Stimulated activated CD8-positive, alpha-beta memory T cell treated with anti-CD3 and anti-CD28 coated beads, Interleukin-7, amount 100 ng/mL, for 4 hours (primary cell): Measurements from ENCODE around the gene UCHL5.

Source experiments
- DNase-seq, 2 donors: peaks; one replicate each; pipeline ENCODE4 v3.0.0-alpha.2; 2020; ENCODE audit warnings: low read depth in 2 of 2

UCHL5 gene

GRCh38 chr1:193059282-193060114 lies at the start of gene UCHL5, which contains the start of gene RO60:
TSS of gene UCHL5 (minus strand) at chr1:193059360. CDS start at chr1:193059260, 100 bp downstream.
TSS of gene RO60 (plus strand) at chr1:193059612. CDS start at chr1:193069055, 9,443 bp downstream.
- DNase-seq = peak; percentile 92 to 93

DNA sequence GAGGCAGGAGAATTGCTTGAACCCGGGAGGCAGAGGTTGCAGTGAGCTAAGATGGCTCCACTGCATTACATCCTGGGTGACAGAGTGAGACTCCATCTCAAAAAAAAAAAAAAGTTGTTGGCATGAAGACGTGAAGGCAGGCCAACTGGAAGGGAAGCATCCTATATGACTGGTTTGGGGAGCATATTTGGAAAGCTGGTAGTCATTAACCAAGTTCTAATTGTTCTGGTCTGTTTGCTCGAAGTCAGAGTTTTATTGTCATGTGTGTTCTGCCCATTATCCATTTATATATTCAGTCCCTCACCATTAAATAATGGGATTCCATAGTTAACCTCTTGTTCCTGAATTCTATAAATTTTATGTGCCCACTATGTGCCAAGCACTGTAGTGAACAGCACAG lies 49.3 kb upstream of the UCHL5 start:
- no peak for DNase-seq

- no peak for DNase-seq
Observed at GRCh38 chr1:193105821-193106177, 46.6 kb upstream of the UCHL5 start.

DNA sequence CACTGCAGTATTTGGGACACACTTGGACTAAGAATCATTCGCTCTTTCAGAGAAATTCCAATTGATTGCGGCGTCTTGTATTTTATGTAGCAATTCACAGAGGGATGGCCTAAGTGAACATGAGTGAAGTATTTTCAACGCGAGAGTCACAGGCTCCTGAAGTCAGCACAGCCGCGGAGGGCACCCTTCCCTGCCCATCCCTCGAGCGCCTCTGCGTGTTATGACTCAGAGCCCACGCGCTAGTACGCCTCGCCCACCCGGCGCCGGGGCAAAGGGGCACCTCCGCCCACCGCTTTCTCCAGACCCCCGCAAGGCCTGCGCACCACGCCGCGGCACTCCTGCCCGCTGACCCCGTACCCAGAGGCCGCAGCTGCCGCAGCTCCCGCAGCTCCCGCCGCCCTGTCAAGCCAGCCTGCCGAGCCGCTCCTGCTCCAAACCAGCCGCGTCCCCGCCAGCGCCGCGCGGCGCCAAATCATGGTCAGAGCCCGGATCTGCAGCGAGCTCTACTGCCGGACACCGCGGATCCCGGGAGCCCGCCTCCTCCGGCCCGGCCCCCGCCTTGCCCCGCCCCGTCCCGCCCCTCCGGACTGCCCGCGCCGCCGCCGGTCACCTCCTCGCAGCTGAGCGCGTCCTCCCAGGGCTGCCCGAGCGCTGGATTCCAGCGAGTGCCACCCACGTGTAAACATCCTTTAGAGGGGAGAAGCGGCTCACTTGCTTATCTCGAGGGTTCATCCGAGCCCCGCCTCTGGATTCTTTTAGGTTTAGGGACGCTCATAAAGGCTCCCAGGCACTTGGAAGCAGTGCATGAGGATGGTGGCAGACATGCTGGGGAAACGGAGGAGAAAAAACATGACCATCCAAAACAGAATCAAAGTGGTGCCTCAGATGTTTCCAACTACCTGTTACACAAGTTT lies 46.0 kb upstream of the UCHL5 start, which contains the start of gene GLRX2:
TSS of gene GLRX2 (minus strand) at position 508 of the 914 bp plus-strand sequence. CDS start at position 476, 32 bp downstream.
- peak; percentile 61 to 72 for DNase-seq

GRCh38 chr1:193104502-193104906 lies 45.3 kb upstream of the UCHL5 start:
- peak in 1 of 2 donors; percentile 10 for DNase-seq

- no peak for DNase-seq
Observed at GRCh38 chr1:193103759-193104501, 44.8 kb upstream of the UCHL5 start.

GRCh38 chr1:193102662-193103061 lies 43.5 kb upstream of the UCHL5 start:
- no peak for DNase-seq

- DNase-seq = no peak
Observed at GRCh38 chr1:193094112-193094511, 35.0 kb upstream of the UCHL5 start.

- DNase-seq = no peak
Observed at GRCh38 chr1:193090865-193091264, 31.7 kb upstream of the UCHL5 start.

DNA sequence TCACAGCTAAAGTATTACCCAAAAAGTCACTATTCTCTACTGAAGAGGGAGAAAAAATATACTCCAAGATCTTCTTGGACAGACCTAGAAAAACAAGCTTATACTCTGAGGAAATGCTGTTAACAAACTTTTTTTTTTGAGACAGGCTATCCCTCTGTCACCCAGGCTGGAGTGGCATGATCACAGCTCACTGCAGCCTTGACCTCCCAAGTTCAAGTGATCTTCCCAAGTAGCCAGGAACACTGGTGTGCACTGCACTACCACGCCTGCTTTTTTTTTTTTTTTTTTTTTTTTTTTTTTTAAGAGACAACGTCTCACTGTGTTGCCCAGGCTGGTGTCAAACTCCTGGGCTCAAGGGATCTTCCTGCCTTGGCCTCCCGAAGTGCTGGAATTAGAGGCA lies 28.7 kb upstream of the UCHL5 start:
- DNase-seq = no peak

- DNase-seq = no peak
Observed at GRCh38 chr1:193086342-193086741, 27.2 kb upstream of the UCHL5 start.

DNA sequence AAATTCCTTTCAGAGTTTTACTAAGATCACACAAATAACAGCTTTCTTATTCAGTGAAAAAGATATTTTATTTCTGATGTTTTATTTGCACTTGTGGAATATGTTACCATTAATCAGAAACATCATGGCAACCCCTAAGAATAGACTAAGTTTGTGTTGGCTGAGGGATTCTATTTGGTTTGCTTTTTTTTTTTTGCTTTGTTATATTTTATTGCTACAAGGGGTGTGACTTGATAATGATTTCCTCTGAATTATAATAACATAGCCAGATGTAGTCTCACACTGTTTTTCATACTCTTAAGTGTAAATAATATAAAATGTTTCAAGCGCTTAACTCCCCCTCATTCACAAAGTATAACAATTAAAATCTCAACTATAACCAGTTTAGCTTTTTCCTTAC lies 26.1 kb upstream of the UCHL5 start:
- no peak for DNase-seq

DNA sequence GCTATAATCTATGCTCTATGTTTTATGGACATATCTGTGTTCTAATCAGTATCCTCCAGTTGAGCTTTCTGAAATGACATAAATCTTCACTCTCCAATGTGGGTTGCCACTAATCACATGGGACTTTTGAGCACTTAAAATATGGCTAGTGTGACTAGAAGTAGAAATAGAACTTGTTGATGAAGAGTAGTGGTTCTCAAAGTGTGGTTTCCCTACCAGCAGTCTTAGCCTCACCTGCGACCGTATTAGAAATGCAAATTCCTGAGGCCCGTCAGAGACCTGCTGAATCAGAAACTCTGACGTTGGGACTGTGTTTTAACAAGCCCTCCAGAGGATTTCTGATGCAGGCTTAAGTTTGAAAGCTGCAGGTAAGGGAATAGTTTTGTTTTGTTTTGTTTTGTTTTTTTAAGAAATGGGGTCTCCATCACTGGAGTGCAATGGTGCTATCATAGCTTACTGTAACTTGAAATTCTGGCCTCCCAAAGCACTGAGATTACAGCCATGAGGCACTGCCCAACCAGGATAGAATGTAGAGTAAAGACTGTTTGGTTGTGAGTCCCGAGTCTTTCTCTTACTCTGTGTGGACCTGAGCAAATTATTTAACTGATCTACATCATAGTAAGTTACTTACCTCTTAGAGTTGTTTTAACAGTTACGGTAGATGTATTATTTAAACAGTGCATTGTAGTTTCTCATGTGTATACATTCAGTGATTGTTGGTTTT lies 24.4 kb upstream of the UCHL5 start:
- DNase-seq = no peak

GRCh38 chr1:193079187-193079586 lies 20.0 kb upstream of the UCHL5 start:
- no peak for DNase-seq

DNA sequence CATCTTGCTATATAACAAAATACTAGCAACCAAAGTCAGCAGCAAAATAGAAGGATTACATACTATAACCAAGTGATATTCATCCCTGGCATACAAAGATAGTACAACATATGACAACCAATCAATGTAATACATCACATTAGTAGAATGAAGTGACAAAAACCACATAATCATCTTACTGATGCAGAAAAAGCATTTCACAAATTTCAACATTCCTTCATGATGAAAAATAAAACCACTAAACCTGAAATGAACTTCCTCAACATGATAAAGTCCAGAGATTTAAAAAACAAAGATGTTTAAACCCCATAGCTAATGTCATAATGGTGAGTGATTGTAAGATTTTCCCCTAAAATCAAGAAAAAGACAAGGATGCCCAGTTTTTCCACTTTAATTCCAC lies 18.8 kb upstream of the UCHL5 start:
- DNase-seq = no peak

DNA sequence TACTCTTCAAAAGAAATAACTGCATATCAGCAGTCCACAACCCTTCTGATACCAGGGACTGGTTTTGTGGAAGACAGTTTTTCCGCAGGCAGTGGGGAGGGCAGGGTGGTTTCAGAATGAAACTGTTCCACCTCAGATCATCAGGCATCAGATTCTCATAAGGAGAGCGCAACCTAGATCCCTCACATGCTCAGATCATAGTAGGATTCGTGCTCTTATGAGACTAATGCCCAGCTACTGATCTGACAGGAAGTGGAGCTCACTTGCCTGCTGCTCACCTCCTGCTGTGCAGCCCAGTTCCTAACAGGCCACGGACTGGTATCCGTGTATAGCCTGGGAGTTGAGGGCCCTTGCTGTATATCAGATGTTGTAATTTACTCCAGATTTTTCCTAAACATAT lies 11.8 kb upstream of the UCHL5 start:
- no peak for DNase-seq

DNA sequence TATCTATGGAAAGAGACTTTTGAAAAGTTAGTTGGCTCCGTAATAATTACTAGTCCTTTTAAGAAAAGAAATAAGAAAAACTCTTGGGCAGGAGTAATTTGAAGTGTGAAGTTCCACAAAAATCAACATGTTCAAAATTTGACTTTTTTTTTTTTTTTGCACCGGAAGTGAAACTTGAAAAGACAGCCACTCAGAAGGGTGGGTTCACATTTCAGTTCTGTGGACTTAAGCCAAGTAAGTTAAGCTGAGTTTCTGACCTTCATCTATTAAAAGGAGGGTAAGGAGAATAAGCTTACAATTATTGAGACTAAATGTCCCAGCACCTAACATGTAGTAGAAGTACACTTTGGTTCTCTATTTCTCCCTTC lies 11.2 kb upstream of the UCHL5 start:
- DNase-seq = no peak

- no peak for DNase-seq
Observed at GRCh38 chr1:193069748-193070385, 10.7 kb upstream of the UCHL5 start.

DNA sequence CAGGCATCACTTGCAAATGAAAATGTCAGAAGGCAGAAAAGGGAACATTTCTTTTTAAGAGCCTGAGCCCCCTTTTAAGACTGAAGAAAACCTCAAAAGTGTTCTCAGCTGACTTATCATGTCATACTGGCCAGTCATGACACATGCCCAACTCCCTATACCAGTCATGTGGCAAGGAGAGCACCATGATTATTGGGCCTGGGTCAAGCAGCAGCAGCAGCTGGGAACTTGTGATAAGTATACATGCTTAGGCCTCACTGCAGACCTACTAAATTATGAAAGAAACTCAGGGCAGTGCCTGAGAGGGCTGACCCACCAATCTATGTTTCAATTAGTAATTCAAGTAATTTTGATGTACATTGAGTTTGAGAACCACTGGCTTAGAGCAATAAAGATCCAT lies 8.9 kb upstream of the UCHL5 start:
- DNase-seq = no peak

DNA sequence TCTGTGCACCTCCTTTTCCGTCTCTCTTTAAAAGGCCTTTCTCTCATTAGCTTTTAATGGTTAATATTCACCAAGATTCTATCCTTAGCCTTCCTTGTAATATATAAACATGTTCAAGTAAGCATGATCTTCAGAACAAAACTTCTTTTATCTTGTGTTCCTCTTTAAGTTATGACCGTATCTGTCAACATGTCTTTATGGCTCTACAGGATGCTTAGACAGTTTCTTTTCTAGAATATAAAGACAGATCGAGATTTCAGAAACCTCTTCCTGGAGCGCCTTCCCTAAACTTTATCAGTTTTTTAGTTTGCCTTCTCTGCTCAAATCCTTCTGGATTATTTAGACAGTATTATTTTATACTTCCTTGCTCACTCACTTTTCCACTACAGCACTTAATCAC lies 7.4 kb upstream of the UCHL5 start:
- no peak for DNase-seq

GRCh38 chr1:193065954-193066353 lies 6.8 kb upstream of the UCHL5 start:
- DNase-seq = no peak
